Posterior vena cava (tissue), 2 donors: Measurements from ENCODE around the gene SLC5A5. TPM values are rescaled to one million over a fixed set of nuclear protein-coding genes. Genes with fewer than 3 reads are reported as not detected.
A peak's percentile ranks its signal among the peaks of the same experiment; 100 is the strongest.

Experiments used
- DNase-seq: peaks from one replicate; pipeline ENCODE4 v3.0.0-alpha.2; 2020; ENCODE audit warnings: low spot score
- intact Hi-C, 2 donors: fragments of 100-400 bp; cut with DNase I; formaldehyde crosslinking; loops; one replicate each; pipeline versions ENCODE4 v1.14.1 to v1.14.2; 2022 to 2023
- total RNA-seq, 2 donors: library from RNA; stranded (reverse); fragmentation: NEBNext Ultra II Directional; extraction: Animal tissue kit (Norgen Biotek cat#: 25700); gene quantifications; one replicate each; pipeline ENCODE4 v1.2.1, GENCODE V29; 2021
- donor health status: DM: yes; HTN: yes; CAD: no.
- donor health status: DM: yes; HTN: yes; CAD: no.

SLC5A5 gene
- total RNA-seq, 2 donors from 2014 or later, result not detected

DNA sequence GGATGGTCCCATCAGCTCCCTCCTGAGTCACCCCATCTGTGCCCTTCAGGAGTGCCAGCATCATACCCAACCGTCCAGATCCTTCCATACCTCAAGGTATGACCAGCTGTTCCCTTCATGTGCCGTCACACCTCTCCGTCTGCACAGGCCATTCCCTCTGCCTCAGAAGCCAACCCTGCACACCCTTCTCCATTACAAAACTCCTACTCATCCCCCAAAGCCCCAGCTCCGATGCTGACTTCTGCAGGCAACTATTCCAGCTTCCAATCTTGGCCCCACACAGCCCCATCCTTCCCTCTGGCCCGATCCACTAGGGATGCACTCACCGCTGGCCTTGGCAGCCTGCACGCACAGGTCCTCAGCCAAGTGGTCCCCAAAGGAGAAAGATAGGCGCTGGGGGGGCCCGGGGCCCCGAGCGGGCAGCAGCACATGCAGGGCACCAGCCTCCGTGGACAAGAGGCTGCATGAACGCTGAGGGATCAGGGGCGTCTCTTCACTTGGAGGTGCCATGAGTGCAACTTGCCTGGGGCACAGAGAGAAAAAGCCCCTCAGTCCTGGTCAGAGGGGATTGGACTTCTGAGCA lies 27.7 kb upstream of the SLC5A5 start:
- no peak for DNase-seq
- intact Hi-C loops, result no loop called here

DNA sequence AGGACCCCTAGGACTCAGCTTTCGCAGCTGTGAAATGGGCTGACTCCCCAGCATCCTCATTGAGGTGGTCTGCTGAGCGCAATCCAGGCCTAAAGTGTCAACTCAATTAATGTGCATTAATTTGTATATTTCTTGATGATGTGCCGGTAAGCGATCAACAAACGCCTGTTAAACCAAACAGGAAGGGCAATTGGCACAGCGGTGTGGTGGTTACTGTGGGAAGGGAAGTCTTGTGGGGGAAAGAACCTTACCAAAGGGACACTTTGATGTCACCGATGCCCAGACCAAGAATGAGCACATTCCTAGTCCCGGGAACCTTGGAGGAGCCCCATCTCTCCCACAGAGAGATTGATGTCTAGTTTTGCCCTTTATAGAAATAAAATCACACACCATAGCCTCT lies 25.6 kb upstream of the SLC5A5 start:
- intact Hi-C loops, result no loop called here
- no peak for DNase-seq

GRCh38 chr19:17847538-17848366 lies 24.0 kb upstream of the SLC5A5 start, which contains the start of gene JAK3:
JAK3 (minus strand) TSS chr19:17847982; CDS start chr19:17844417, 3,565 bp downstream.
- peak; percentile 88 for DNase-seq
- intact Hi-C loops, result no loop called here

GRCh38 chr19:17848595-17849292 lies 23.0 kb upstream of the SLC5A5 start:
- intact Hi-C loops, result no loop called here
- no peak for DNase-seq

DNA sequence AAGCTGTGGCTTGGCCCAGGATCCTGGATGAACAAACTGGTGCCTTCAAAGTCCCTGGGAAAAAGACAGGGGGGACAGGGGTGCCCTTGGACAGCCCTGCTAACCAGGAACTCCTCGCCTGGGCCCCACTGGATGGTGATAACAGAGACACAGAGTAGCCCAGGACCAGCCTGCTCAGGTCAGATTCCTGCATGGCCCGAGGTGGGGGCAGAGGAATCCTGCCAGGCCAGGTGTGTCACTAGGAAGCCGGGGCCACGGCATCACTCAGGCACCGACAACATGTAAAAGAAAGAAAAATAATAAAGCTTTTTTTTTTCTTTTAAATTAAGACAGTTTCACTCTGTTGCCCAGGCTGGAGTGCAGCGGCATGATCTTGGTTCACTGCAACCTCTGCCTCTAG lies 17.7 kb upstream of the SLC5A5 start:
- no peak for DNase-seq
- intact Hi-C loops, result loop anchor here in 1 of 2 donors (10.0 kb wide), 1 partner anchor 59 kb away; the partner anchor contains the start of gene B3GNT3

DNA sequence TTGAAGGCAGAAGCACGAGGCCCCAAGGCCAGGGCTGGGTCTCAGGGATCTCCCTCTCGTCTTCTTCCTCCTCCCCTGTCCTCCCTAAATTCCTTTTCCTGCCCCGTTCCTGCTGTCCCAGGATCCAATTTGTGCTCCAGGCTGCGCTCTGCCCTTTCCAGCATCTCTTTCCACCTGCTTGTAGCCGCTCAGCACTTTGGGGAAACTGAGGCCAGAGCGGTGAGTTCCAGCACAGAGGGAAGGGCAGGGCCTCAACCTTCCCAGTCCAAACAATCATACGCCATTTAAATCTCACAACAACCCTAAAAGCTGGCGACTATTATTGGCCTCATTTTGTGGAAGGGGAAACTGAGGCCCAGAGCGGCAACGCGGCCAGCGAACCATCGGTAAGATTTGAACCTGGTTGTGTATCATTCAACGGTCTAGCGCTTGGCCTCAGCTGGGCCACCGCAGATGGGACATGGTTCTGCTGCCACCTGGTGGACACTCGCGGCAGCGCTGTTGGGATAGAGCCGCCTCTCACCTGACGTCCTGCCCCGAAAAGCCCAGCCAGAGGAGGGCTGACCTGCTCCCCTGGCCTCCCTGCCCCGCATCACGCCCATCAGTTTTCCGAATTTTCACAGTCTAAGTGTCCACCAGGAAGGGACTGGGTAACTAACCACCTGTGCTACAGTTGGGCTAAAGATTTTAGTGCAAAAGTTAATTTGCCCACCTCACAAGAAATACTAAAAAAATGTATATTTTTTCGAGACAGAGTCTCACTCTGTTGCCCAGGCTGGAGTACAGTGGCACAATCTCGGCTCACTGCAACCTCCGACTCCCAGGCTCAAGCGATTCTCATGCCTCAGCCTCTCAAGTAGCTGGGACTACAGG lies 16.2 kb upstream of the SLC5A5 start:
- intact Hi-C loops, result loop anchor here in 1 of 2 donors (10.0 kb wide), 1 partner anchor 61 kb away; the partner anchor contains the start of gene B3GNT3
- DNase-seq, result peak; percentile 97

GRCh38 chr19:17859533-17860330 lies 12.0 kb upstream of the SLC5A5 start, which contains the start of gene RPL18A:
RPL18A (plus strand) TSS chr19:17859910; CDS start chr19:17859957, 47 bp downstream.
- intact Hi-C loops, result loop anchor here (5.0 to 10.0 kb wide), 4 partner anchors 65 to 138 kb away; partner anchors contain the start of gene B3GNT3 (in 1 of the 2)
- peak; percentile 99 for DNase-seq

DNA sequence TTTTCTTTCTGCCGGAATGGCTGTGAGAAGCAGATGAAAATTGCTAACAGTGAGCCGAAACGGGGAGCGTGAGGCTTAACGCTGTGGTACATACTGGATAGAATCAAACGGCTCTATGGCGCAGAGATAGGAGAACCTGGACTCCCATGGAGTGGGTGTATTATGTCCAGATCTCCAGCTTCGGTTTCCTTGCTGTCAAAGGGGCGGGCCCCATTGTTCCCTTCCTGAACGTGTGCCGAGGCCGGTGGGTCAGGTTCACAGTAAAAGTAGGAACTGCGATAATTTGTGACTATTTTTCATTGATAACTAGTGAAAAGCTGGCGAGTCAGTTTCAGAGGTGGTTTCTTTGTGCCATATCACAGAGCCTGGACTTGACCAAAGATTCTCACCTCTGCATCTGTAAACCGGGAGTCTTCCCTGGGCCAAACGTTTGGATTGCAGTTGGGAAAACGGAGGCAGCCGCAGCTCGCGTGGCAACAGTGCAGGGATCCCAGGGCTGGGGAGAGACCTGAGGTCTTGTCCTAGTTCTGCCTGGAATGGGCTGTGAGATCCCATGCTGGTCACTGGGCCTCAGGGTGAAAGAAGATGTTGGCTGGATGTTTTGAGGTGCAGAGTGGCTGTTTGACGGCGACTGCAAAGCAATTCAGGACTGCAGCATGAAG lies 11.3 kb upstream of the SLC5A5 start:
- no peak for DNase-seq
- intact Hi-C loops, result loop anchor here (5.0 to 10.0 kb wide), 3 partner anchors 77 to 137 kb away; no protein-coding TSS in a partner anchor

GRCh38 chr19:17860993-17861360 lies 10.8 kb upstream of the SLC5A5 start:
- intact Hi-C loops, result loop anchor here (5.0 to 10.0 kb wide), 3 partner anchors 76 to 136 kb away; no protein-coding TSS in a partner anchor
- DNase-seq, result no peak

GRCh38 chr19:17861542-17862402 lies 10.0 kb upstream of the SLC5A5 start:
- DNase-seq, result no peak
- intact Hi-C loops, result loop anchor here (5.0 to 10.0 kb wide), 3 partner anchors 76 to 136 kb away; no protein-coding TSS in a partner anchor

GRCh38 chr19:17862711-17863519 lies 8.8 kb upstream of the SLC5A5 start:
- intact Hi-C loops, result loop anchor here (5.0 to 10.0 kb wide), 3 partner anchors 74 to 134 kb away; no protein-coding TSS in a partner anchor
- no peak for DNase-seq

DNA sequence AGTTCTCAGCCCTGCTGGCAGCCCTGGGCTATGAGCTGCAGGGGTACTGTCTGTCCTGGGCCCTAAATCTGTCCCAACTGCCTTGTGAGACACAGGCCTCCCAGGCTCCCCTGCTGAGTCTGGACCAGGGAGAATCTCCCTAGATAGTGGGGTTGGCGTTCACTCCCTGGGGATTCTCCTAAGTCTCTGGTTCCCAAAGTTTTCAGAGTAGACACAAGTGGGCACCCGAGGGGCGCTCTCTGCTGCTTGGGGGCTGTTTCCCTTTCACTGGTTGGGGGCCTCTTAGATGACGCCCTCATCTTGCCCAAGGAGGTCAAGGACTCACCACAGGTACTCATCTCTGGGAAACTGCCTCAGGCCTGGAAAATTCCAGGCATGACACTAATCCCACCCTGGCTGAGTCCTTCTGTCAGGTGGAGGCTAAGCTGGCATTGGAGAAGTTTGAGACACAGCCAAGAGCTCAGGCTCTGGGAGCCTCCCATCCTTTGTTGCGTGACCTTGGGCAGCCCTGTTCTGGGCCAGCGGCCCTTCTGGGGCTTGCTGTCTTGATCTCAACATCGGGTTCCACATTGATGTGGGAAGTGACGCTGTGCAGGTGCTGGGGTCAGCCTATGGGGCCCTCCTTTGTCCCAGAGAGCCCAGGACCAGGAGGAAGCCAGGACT lies 8.1 kb upstream of the SLC5A5 start:
- intact Hi-C loops, result loop anchor here (5.0 to 10.0 kb wide), 3 partner anchors 74 to 134 kb away; no protein-coding TSS in a partner anchor
- DNase-seq, result no peak

DNA sequence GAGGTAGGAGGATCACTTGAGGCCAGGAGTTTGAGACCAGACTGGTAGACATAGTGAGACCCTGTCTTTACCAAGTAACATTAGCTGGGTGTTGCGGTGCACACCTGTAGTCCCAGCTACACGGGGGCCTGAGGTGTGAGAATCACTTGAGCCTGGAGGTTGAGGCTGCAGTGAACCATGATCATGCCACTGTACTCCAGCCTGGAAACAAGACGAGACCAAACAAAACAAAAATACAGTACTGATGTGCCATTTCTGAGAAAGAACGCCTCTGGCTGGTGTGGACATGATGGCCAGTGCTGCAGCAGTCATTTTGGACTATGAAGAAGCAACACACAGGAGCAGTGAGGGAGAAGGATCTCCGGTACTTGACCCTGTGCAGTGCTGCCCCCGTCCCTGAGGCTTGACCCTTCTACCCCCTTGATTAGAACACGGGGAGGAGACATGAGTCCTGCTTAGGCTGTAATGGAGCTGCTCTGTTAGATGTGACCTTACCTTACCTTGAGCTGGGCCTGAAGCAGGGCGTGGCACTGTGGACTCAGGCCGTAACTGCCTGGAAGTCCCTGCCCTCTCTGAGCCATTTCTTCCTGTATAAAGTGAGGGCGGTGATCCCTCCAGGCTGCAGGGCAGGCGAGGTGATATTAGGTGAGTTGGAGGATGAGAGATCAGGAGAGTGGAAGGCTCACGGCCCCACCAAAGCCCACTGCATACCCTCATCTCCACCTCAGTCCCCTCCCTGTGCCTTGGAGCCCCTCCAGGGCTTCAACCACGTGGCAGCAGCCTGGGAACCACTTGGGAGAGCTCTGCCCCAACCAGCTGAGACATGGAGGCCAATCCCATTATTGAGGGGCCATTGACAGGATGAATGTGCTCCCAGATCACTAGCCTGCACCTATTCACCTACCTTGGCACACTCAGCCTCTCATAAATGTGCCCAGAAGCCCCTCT lies 6.1 kb upstream of the SLC5A5 start:
- intact Hi-C loops, result loop anchor here in 1 of 2 donors (10.0 kb wide), 1 partner anchor 119 kb away; no protein-coding TSS in a partner anchor
- no peak for DNase-seq
